ENCODE measurements around the gene ACTL7A.
"Not testable (repeated sequence)": the region's sequence is repeated elsewhere in the genome, so short reads cannot be mapped to it uniquely, and the experiment has no call there.

The ACTL7A gene

DNA sequence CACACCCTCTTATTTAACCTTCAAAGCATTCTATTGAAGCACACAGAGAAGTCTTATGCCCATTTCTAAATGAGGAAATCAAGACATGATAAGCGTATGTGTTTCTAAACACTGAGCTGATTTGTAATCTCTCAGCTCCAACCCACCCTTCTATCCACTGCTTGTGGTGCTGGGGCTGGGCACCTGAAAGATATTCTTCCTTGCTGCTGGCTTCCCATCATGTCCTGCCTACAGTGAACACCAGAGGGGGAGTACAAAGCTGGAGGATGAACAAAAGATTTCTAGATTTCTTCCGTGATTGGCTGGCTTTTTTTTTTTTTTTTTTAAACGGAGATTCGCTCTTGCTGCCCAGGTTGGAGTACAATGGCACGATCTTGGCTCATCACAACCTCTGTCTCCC, 14.4 kb downstream of the ACTL7A start:
- no peak for DNase-seq (ENCODE audit: low read depth in 3 of 3, low spot score in 1 of 3)

- no peak for DNase-seq (ENCODE audit: low read depth in 3 of 3, low spot score in 1 of 3)
Observed at GRCh38 chr9:108877524-108877923, 15.5 kb downstream of the ACTL7A start.

DNA sequence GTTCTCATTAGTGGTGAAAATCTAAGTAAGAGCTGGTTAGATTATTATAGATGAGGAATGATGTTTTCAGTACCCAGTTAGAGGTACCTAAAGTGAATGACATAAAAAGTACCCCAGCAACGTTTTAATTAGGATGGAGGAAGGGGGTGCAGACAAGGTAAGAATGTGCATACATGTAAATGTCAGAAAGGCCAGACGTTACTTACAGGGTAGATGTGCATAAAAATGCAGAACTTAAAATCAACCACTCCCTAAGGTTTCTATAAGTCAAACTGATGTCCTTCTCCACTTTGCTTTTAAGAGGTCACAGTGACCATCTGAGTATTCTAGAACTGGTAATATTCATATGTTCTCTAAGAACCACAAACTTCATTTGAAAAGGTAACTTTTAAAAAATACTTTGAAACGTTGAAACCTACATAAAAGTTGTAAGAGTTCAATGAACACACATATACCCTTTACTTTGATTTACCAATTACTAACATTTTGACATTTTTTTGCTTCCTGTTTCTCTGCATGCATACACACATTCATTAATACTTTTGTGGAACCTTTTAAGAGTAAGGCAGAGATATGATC, 18.8 kb downstream of the ACTL7A start:
- DNase-seq (ENCODE audit: low read depth in 3 of 3, low spot score in 1 of 3): no peak

DNA sequence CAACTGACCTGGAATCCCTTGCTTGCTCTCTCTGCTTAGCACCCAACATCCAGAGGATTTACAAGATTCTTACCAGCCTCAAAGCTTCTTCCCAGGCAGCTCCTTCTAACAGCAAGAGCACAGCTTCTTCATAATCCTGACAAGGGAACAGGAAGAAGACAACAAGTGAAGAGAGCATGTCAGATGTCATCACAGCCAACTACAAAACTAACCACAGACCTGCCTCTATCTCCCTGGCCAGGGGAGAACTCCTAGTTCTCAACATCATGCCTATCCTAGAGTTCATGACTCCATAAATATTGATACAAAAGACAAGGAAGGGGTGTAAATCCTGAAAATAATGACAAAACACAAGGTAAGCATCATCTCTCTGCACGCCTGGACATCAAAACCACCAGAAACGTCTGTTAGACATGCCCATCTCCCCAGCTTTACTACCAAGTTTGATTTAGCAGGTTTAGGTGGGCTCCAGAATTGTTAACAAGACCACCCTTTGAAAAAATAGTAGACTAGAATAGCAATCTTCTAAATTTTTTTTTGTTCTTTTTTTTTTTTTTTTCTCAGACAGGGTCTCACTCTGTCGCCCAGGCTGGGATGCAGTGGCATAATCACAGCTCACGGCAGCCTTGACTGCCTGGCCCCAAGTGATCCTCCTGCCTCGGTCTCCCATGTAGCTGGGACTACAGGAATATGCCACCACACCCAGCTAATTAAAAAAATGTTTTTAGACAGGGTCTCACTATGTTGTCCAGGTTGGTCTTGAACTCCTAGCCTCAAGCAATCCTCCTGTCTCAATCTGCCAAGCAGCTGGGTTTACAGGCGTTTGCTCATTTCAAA, 20.2 kb downstream of the ACTL7A start:
- no peak for DNase-seq (ENCODE audit: low read depth in 3 of 3, low spot score in 1 of 3)

- DNase-seq (ENCODE audit: low read depth in 3 of 3, low spot score in 1 of 3): no peak
Observed at GRCh38 chr9:108883085-108883484, 21.0 kb downstream of the ACTL7A start.

DNA sequence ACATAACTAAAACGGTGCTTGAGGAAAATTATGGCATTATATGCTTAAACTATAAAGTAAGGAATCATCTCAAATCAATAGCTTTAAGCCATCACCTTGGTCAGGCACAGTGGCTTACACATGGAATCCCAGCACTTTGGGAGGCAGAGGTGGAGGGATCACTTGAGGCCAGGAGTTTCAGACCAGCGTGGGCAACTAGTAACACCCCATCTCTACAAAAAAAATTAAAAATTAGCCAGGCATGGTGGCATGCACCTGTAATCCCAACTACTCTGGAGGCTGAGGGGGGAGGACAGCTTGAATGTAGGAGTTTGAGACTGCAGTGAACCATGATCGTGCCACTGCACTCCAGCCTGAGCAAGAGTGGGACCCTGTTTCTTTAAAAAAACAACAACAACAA, 22.6 kb downstream of the ACTL7A start:
- DNase-seq (ENCODE audit: low read depth in 3 of 3, low spot score in 1 of 3): no peak

DNA sequence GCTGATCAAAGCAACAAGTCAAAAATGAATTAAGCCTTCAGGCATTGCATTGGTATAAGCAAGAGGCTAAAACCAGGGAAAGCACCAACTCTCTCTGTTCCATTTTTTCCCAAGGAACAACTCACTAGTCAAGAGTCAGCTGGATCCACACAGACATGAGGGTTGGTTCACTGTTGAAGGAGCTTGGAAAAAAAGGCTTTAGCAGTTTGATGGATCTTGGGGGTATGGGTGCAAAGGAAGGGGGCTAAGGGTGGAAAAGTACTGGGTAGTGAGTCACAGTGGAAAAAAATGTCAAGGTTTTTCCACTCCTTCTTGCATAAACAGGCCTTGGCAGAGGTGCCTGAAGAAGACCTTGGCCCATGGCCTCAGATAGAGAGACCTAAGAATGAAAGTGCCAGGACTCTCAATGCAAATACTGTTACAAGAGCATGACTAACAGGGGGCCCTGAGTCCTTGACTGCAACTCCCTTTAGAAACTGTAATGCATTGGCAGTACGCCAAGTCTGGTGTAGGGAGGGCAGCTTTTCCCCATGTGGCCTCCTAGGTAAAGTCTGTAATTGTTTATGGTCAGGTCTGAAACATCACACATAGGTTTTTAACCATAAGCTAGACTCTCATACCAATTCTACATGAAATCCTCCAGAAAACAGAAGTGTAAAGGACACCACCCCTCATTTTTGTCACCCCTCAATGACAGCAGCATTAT, 23.7 kb downstream of the ACTL7A start:
- DNase-seq (ENCODE audit: low read depth in 3 of 3, low spot score in 1 of 3): peak in 1 of 3 donors; percentile 10

GRCh38 chr9:108886594-108887271, 24.7 kb downstream of the ACTL7A start:
- DNase-seq (ENCODE audit: low read depth in 3 of 3, low spot score in 1 of 3): not testable (repeated sequence)

DNA sequence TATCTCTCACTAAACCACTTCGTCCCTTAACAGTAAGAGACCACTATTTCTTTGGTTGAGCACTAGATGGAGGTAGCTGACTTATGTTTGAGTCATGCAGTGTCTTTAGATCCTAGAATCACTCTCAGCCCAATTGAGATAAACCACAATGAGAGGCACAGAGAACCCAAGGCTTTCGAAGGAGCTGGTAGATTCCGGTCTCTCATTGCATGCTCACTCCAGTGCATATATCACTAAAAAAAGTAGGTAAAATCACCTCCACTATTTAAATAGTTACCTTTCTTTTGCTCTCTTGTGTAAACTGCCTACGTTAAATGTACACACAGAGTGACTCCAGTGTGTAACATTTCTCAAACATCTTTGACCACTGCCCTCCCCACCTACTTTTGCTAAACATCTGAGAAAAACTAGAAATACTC, 27.6 kb downstream of the ACTL7A start:
- DNase-seq (ENCODE audit: low read depth in 3 of 3, low spot score in 1 of 3): no peak

GRCh38 chr9:108894225-108894997, 32.3 kb downstream of the ACTL7A start:
- DNase-seq (ENCODE audit: low read depth in 3 of 3, low spot score in 1 of 3): no peak

GRCh38 chr9:108897324-108898096, 35.4 kb downstream of the ACTL7A start:
- no peak for DNase-seq (ENCODE audit: low read depth in 3 of 3, low spot score in 1 of 3)

- DNase-seq (ENCODE audit: low read depth in 3 of 3, low spot score in 1 of 3): not testable (repeated sequence)
Observed at GRCh38 chr9:108899023-108899695, 37.1 kb downstream of the ACTL7A start.

DNA sequence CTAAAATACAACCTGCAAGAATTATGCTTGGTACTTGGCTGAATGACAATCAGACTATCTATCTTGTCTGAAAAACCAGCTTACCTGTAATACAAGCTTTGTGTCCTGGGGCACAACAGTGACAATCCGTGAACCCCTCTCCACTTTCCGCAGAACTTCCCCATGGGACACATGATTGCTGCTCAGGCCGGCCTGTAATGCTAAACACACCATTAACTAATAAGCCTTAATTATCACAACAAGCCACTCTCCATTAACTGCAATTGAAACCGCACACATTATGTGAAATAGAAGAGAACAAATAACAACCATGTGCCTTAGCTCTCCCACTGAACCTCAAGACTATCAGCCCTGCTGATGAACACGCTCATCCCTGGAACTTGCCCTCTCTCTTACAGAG, 38.1 kb downstream of the ACTL7A start:
- DNase-seq (ENCODE audit: low read depth in 3 of 3, low spot score in 1 of 3): no peak

DNA sequence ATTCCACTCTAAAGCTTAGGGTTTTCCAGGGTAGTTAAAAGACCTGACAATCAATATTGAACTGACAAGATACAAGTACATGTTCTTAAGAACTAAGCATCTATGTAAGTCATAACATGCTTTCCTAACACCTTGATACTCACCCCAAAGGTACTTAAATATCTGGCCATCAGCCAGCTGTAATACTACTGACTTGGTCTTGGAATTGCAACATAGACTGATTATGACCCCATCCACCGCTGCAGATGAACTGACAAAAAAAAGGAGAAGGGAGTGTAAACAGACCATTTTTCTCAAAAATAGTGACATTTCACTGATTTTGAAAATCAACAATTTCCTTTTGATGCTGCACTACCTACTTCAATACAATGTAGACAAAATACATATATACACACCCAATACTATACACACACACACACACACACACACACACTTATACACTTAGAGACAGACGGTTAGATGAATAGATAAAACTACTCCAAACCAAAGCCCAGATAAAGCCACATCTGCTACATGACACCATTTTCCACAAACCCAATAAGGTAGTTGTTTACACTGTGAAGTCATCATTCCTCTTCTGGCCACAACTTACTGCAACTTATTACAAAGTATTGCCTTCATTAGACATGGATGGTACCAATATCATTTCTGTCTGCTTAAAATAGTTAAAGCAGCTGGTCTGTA, 41.5 kb downstream of the ACTL7A start:
- DNase-seq (ENCODE audit: low read depth in 3 of 3, low spot score in 1 of 3): no peak

DNA sequence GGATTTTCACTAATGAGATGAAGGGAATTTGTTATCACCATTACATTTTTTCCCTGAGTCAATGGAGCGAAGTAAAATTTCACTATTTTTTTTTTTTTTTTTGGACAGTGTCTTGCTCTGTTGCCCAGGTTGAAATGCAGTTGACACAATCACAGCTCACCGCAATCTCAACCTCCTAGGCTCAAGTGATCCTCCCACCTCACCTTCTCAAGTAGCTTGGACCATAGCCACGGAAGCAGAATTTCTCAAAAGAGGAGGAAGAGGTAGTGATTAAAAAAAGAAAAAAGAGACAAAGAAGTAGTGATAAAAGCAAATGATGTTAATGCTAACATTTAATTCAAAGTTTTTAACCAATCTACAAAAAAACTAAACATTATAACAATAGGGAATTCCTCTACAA, 42.1 kb downstream of the ACTL7A start:
- no peak for DNase-seq (ENCODE audit: low read depth in 3 of 3, low spot score in 1 of 3)

GRCh38 chr9:108905494-108905893, 43.4 kb downstream of the ACTL7A start:
- DNase-seq (ENCODE audit: low read depth in 3 of 3, low spot score in 1 of 3): no peak

DNA sequence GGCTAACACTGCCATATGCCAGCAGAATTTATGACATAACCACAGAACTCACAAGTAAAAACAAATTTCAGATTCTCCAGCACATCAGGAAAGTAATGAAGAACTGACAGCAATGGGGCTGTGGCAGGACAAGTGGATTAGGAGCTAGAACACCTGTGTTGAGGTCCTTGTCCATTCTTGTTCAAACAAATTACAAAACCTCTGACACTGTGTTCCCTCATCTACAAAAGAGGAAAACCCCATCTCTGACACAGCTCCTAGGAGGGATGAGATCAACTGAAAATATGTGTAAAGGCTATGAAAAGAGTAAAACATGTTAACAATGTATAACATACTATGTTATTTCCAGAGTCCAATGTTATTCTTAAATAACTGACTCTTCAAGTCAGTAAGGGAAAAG, 48.3 kb downstream of the ACTL7A start:
- DNase-seq (ENCODE audit: low read depth in 3 of 3, low spot score in 1 of 3): no peak

DNA sequence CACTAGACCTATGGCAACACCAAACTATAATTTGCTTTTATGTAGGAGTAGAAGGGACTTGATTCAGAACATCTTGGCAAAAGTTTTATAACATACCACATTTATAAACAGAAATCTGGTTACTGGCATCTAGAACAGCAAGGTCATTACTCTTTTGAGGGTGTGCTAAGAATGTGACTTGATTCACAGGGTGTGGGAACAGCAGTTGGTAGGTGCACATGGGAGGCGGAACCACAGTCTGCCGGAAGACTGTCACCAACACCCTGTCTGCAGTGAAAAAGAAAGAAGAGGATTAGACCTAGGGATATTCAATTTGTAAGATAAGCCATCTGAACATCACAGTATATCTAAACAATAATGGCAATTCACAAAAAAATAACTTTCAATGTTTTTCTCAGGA, 48.8 kb downstream of the ACTL7A start:
- no peak for DNase-seq (ENCODE audit: low read depth in 3 of 3, low spot score in 1 of 3)

DNA sequence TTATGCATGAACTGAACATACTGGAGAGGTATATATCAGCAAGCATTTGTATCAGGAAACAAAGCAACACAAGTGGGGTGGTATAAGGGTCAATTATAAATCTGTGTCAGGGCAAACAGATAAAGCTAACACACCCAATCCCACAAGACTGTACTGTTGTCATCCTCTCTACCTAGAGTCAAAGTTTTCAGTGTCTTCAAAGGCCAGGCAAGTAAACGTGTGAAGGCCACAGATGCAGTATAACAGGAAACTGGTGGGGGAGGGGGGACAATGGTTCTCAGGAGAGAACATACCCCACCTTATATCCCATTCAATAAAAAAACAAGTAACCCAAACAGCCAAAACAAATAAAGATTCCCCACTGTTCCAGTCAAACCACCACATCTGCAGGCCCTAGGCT, 49.8 kb downstream of the ACTL7A start:
- no peak for DNase-seq (ENCODE audit: low read depth in 3 of 3, low spot score in 1 of 3)

Data from stimulated activated CD4-positive, alpha-beta T cell treated with anti-CD3 and anti-CD28 coated beads, TNF-alpha, amount 100 ng/mL, for 1 hour (primary cell).